ENCODE results near the gene PIP5KL1.

PIP5KL1 gene

GRCh38 chr9:127947841-127948710, 17.5 kb upstream of the PIP5KL1 start:
- no peak for DNase-seq

GRCh38 chr9:127946728-127947127, 16.2 kb upstream of the PIP5KL1 start:
- no peak for DNase-seq

GRCh38 chr9:127945942-127946341, 15.4 kb upstream of the PIP5KL1 start:
- no peak for DNase-seq

GRCh38 chr9:127945338-127945737, 14.8 kb upstream of the PIP5KL1 start:
- DNase-seq: no peak

- DNase-seq: no peak
Observed at GRCh38 chr9:127944586-127945218, 14.1 kb upstream of the PIP5KL1 start.

- peak; percentile 86 for DNase-seq
Observed at GRCh38 chr9:127943731-127944144, 13.2 kb upstream of the PIP5KL1 start.

GRCh38 chr9:127943011-127943662, 12.6 kb upstream of the PIP5KL1 start:
- DNase-seq: no peak

- no peak for DNase-seq
Observed at GRCh38 chr9:127942216-127943010, 11.8 kb upstream of the PIP5KL1 start.

GRCh38 chr9:127941961-127942215, 11.3 kb upstream of the PIP5KL1 start:
- no peak for DNase-seq

- DNase-seq: no peak
Observed at GRCh38 chr9:127941062-127941960, 10.7 kb upstream of the PIP5KL1 start.

GRCh38 chr9:127940593-127940992, 10.0 kb upstream of the PIP5KL1 start:
- DNase-seq: no peak

GRCh38 chr9:127938298-127938690, 7.7 kb upstream of the PIP5KL1 start:
- no peak for DNase-seq

GRCh38 chr9:127937388-127938297, 7.1 kb upstream of the PIP5KL1 start, which contains the start of gene DPM2:
Gene DPM2 (minus strand): TSS chr9:127937854. CDS start chr9:127937820, 34 bp downstream.
- DNase-seq: peak; percentile 80

- DNase-seq: no peak
Observed at GRCh38 chr9:127937056-127937387, 6.4 kb upstream of the PIP5KL1 start.

GRCh38 chr9:127936347-127936852, 5.8 kb upstream of the PIP5KL1 start:
- no peak for DNase-seq

GRCh38 chr9:127935765-127936221, 5.2 kb upstream of the PIP5KL1 start:
- DNase-seq: no peak

- no peak for DNase-seq
Observed at GRCh38 chr9:127934986-127935385, 4.4 kb upstream of the PIP5KL1 start.

- no peak for DNase-seq
Observed at GRCh38 chr9:127934248-127934647, 3.7 kb upstream of the PIP5KL1 start.

GRCh38 chr9:127931092-127931881, 710 bp upstream of the PIP5KL1 start:
- peak; percentile 90 for DNase-seq

- no peak for DNase-seq
Observed at GRCh38 chr9:127929625-127929979, 975 bp downstream of the PIP5KL1 start.
